Neural progenitor cell (in vitro differentiated cells): ENCODE data around the gene GPRIN2. TPM values are rescaled to one million over a fixed set of nuclear protein-coding genes. Genes with fewer than 3 reads are reported as not detected.

ENCODE experiments used
- DNase-seq: peaks from one replicate; pipeline ENCODE4 v3.0.0-alpha.2; 2016; ENCODE audit warnings: low spot score
- H2AFZ ChIP-seq: fragments of 200-600 bp; sonication (generic); replicated peaks from 2 replicates; pipeline ENCODE4 v1.6.1; 2016; ENCODE audit warnings: antibody characterized with exemption
- H3F3A ChIP-seq: fragments of 200-600 bp; sonication (generic); 2 replicates; pipeline ENCODE4 v1.6.1; 2016; ENCODE audit warnings: antibody characterized with exemption, low read depth
- H3K27ac ChIP-seq: fragments of 200-600 bp; sonication (generic); 2 replicates; pipeline ENCODE4 v1.5.1; 2016; ENCODE audit warnings: mild to moderate bottlenecking
- H3K27me3 ChIP-seq: fragments of 200-600 bp; sonication (generic); 2 replicates; pipeline ENCODE4 v1.6.1; 2016; ENCODE audit warnings: mild to moderate bottlenecking, moderate library complexity
- H3K36me3 ChIP-seq: fragments of 200-600 bp; sonication (generic); 2 replicates; pipeline ENCODE4 v1.5.1; 2016
- H3K4me1 ChIP-seq: fragments of 200-600 bp; sonication (generic); 2 replicates; pipeline ENCODE4 v1.6.1; 2016; ENCODE audit warnings: mixed run types
- H3K4me2 ChIP-seq: fragments of 200-600 bp; sonication (generic); 2 replicates; pipeline ENCODE4 v1.6.1; 2016
- H3K4me3 ChIP-seq: fragments of 200-600 bp; sonication (generic); 2 replicates; pipeline ENCODE4 v1.5.1; 2016
- H3K79me2 ChIP-seq: fragments of 200-600 bp; sonication (generic); 2 replicates; pipeline ENCODE4 v1.6.1; 2016; ENCODE audit warnings: low read depth
- H3K9ac ChIP-seq: fragments of 200-600 bp; sonication (generic); 2 replicates; pipeline ENCODE4 v1.6.1; 2016
- H3K9me3 ChIP-seq: fragments of 200-600 bp; sonication (generic); 2 replicates; pipeline ENCODE4 v1.5.1; 2016; ENCODE audit warnings: low read depth
- H4K20me1 ChIP-seq: fragments of 200-600 bp; sonication (generic); 2 replicates; pipeline ENCODE4 v1.6.1; 2016; ENCODE audit warnings: low read depth
- H3K27ac Mint-ChIP-seq: 3 replicates; pipeline ENCODE4 v1.8.0; 2021; ENCODE audit warnings: mixed read lengths
- H3K27me3 Mint-ChIP-seq: 2 replicates; pipeline ENCODE4 v1.8.0; 2022; ENCODE audit warnings: low read depth, mild to moderate bottlenecking, inconsistent platforms, moderate library complexity, mixed read lengths; ENCODE audit not compliant: insufficient read depth
- H3K36me3 Mint-ChIP-seq: 3 replicates; pipeline ENCODE4 v1.8.0; 2021; ENCODE audit warnings: mixed read lengths
- H3K4me1 Mint-ChIP-seq: 3 replicates; pipeline ENCODE4 v1.8.0; 2021; ENCODE audit warnings: mixed read lengths
- H3K4me3 Mint-ChIP-seq: 3 replicates; pipeline ENCODE4 v1.8.0; 2021; ENCODE audit warnings: mild to moderate bottlenecking, moderate library complexity, mixed read lengths
- H3K9me3 Mint-ChIP-seq: 3 replicates; pipeline ENCODE4 v1.8.0; 2020; ENCODE audit warnings: mixed read lengths
- EZH2 ChIP-seq: fragments of 200-600 bp; sonication (generic); IDR thresholded peaks from 2 replicates; pipeline ENCODE4 v1.6.1; 2017; ENCODE audit warnings: antibody characterized with exemption, mild to moderate bottlenecking, moderate library complexity
- EZH2phosphoT487 ChIP-seq: fragments of 200-600 bp; sonication (generic); IDR thresholded peaks from 2 replicates; pipeline ENCODE4 v1.6.1; 2017; ENCODE audit warnings: antibody characterized with exemption
- total RNA-seq: library from RNA; depleted of rRNA; stranded (reverse); fragments of >200 nt; gene quantifications from 2 replicates; pipeline ENCODE4 v1.2.3, GENCODE V29; 2015; ENCODE audit warnings: low replicate concordance
- TF ChIP-seq, protein P1 (sequence below): fragments of 200-600 bp; sonication (generic); IDR thresholded peaks from 2 replicates; pipeline ENCODE4 v1.5.1; 2017; ENCODE audit warnings: antibody characterized with exemption, mild to moderate bottlenecking

GPRIN2 gene
- total RNA-seq, 1 donor from 2014 or later = 6.9 TPM

DNA sequence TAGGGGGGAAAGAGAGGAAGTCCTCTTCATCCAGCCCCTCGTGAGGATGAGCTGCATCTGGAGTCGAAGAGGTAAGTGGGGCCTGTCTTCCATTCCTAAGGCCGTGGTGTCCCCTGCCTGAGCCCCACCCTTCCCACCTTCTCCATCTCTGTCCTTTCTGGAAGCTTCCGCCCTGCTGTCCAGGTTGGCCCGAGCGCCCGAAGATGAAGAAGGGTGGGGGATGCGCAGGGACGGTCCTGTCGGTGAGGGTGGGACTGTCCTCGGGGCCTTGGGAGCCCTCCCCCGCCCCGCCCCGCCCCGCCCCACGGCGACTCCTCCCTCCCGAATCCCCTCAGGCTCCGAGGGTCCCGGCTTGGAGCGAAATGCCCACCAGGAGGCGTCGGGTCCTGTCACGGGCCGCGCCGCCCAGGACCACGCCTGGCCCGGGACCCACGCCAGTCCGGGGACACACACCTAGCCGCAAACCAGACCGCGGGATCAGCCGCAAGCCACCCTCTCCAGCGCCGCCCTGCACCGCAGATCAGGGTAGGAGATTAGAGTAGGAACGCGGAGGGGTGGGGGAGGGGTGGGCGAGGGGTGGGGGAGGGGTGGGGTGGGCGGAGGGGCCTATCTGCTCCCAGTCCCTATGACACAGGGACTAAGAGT lies 15.3 kb downstream of the GPRIN2 start:
- peak; percentile 11 for TF ChIP-seq EZH2phosphoT487
- no peak for TF ChIP-seq EZH2
- TF ChIP-seq, protein P1, sequence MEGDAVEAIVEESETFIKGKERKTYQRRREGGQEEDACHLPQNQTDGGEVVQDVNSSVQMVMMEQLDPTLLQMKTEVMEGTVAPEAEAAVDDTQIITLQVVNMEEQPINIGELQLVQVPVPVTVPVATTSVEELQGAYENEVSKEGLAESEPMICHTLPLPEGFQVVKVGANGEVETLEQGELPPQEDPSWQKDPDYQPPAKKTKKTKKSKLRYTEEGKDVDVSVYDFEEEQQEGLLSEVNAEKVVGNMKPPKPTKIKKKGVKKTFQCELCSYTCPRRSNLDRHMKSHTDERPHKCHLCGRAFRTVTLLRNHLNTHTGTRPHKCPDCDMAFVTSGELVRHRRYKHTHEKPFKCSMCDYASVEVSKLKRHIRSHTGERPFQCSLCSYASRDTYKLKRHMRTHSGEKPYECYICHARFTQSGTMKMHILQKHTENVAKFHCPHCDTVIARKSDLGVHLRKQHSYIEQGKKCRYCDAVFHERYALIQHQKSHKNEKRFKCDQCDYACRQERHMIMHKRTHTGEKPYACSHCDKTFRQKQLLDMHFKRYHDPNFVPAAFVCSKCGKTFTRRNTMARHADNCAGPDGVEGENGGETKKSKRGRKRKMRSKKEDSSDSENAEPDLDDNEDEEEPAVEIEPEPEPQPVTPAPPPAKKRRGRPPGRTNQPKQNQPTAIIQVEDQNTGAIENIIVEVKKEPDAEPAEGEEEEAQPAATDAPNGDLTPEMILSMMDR = peak; percentile 77
- Histone ChIP-seq H3K9me3 (no peaks in the 10 kb centered on the region), H4K20me1 (no peaks in the 10 kb centered on the region), H3K36me3 (no peaks in the 10 kb centered on the region), H3K9ac (no peak overlapping the region), H3K4me2 (peak overlapping the region; percentile 73), H3K79me2 (no peaks in the 10 kb centered on the region), H3K4me1 (peaks cover 22% of the 10 kb centered on the region), H3K27me3 (no peaks in the 10 kb centered on the region), H3K27ac (no peak overlapping the region), H3F3A (peaks cover 9% of the 10 kb centered on the region), H2AFZ (peak overlapping the region; percentile 94), H3K4me3 (peak overlapping the region; percentile 63)
- Mint-ChIP-seq H3K36me3 (no peaks in the 10 kb centered on the region), H3K9me3 (no peaks in the 10 kb centered on the region), H3K4me3 (peak overlapping the region; percentile 64), H3K4me1 (peaks cover 19% of the 10 kb centered on the region), H3K27me3 (peaks cover 27% of the 10 kb centered on the region), H3K27ac (no peak overlapping the region)
- peak; percentile 90 for DNase-seq

DNA sequence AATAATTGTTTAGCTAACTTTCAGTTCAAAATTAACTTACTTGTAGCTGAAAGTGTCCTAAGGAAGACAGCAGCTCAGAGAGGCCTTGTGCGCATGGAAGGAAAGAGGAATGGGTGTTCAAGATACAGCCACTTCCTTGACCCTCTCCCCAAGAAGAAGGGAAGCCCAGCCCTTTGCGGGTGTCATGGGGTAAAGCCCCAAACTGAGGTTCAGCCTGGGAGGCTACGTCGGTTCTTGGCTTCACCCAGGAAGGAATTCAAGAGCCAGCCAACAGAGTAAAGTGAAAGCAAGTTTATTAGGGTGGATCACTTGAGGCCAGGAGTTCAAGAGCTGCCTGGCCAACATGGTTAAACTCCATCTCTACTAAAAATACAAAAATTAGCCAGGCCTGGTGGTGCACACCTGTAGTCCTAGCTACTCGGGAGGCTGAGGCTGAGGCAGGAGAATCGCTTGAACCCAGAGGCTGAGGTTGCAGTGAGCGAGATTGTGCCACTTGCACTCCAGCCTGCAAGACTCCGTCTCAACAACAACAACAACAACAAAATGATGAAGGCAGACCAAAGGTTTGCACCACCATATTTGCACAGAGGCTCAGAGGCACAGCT lies 15.9 kb downstream of the GPRIN2 start:
- H3K27ac ChIP-seq = no peak overlapping the region
- Mint-ChIP-seq H3K27me3 (peaks cover 28% of the 10 kb centered on the region), H3K9me3 (no peaks in the 10 kb centered on the region), H3K4me3 (peak overlapping the region; percentile 56), H3K4me1 (peaks cover 19% of the 10 kb centered on the region), H3K27ac (peak overlapping the region; percentile 35), H3K36me3 (no peaks in the 10 kb centered on the region)
- DNase-seq = no peak
- no peaks in the 10 kb centered on the region for H3K36me3 ChIP-seq
- H3K9me3 ChIP-seq = no peaks in the 10 kb centered on the region
- no peaks in the 10 kb centered on the region for H3K27me3 ChIP-seq
- H3K4me1 ChIP-seq = peaks cover 22% of the 10 kb centered on the region
- H3F3A ChIP-seq = peaks cover 9% of the 10 kb centered on the region
- H3K9ac ChIP-seq = no peak overlapping the region
- no peaks in the 10 kb centered on the region for H4K20me1 ChIP-seq
- TF ChIP-seq EZH2phosphoT487 = peak; percentile 16
- TF ChIP-seq, protein P1 = no peak
- H3K4me2 ChIP-seq = peak overlapping the region; percentile 73
- no peaks in the 10 kb centered on the region for H3K79me2 ChIP-seq
- peak overlapping the region; percentile 94 for H2AFZ ChIP-seq
- peak overlapping the region; percentile 63 for H3K4me3 ChIP-seq

DNA sequence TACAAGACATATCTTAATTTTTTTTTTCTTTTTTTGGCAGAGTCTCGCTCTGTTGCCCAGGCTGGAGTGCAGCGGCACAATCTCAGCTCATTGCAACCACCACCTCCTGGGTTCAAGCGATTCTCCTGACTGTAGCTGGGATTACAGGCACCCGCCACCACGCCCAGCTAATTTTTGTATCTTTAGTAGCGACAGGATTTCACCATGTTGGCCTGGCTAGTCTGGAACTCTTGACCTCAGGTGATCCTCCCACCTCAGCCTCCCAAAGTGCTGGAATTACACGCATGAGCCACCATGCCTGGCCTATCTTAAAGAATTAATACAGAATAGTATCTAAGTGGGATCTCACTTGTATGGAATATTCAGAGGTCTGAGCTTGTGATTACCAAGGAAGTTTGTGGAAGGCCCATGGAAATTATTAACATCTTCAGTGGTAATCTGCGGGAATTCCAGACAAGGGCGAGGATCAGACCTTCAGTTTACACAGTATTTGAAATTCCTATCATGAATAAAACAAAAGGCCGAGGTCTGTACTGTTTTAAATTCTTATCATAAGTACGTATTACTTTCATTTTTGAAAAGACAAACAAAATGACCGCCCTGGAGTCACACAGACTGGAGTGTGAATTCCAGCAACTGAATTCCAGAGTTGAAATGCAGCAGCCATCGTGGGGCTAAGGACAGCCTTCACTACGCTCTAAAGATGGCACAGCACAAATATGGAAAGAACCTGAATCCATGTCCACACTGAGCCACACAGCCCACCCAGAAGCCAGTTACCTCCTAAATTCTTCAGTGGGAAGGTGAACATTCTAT lies 16.7 kb downstream of the GPRIN2 start:
- H3K9me3 ChIP-seq = no peaks in the 10 kb centered on the region
- no peaks in the 10 kb centered on the region for H3K27me3 ChIP-seq
- Mint-ChIP-seq H3K27ac (no peak overlapping the region), H3K4me3 (peak overlapping the region; percentile 56), H3K36me3 (no peaks in the 10 kb centered on the region), H3K9me3 (no peaks in the 10 kb centered on the region), H3K27me3 (peaks cover 28% of the 10 kb centered on the region), H3K4me1 (peaks cover 19% of the 10 kb centered on the region)
- TF ChIP-seq EZH2 = no peak
- TF ChIP-seq, protein P1 = no peak
- TF ChIP-seq EZH2phosphoT487 = no peak
- H3K27ac ChIP-seq = no peak overlapping the region
- peaks cover 9% of the 10 kb centered on the region for H3F3A ChIP-seq
- H3K4me2 ChIP-seq = no peak overlapping the region
- H3K9ac ChIP-seq = no peak overlapping the region
- no peaks in the 10 kb centered on the region for H4K20me1 ChIP-seq
- no peak overlapping the region for H2AFZ ChIP-seq
- H3K4me3 ChIP-seq = no peak overlapping the region
- H3K36me3 ChIP-seq = no peaks in the 10 kb centered on the region
- no peaks in the 10 kb centered on the region for H3K79me2 ChIP-seq
- H3K4me1 ChIP-seq = peaks cover 22% of the 10 kb centered on the region
- DNase-seq = no peak
